SH-SY5Y (cell line): ENCODE measurements around the gene PON2.

Experiments
- GATA2 ChIP-seq: IDR thresholded peaks from 2 replicates; pipeline ENCODE4 v1.6.1; 2011; ENCODE audit warnings: mild to moderate bottlenecking, low read depth, low read length
- GATA3 ChIP-seq: IDR thresholded peaks from 2 replicates; pipeline ENCODE4 v1.6.1; 2011; ENCODE audit warnings: low read depth, mild to moderate bottlenecking, low read length, moderate library complexity

Gene PON2

GRCh38 chr7:95365151-95365550 is 69.7 kb downstream of the PON2 start:
- TF ChIP-seq GATA3 (no peak), GATA2 (no peak)

GRCh38 chr7:95357623-95358022 is 77.2 kb downstream of the PON2 start:
- TF ChIP-seq GATA3 = no peak
- no peak for TF ChIP-seq GATA2
